Measurements from ENCODE around the gene CLK2.

The CLK2 gene

DNA sequence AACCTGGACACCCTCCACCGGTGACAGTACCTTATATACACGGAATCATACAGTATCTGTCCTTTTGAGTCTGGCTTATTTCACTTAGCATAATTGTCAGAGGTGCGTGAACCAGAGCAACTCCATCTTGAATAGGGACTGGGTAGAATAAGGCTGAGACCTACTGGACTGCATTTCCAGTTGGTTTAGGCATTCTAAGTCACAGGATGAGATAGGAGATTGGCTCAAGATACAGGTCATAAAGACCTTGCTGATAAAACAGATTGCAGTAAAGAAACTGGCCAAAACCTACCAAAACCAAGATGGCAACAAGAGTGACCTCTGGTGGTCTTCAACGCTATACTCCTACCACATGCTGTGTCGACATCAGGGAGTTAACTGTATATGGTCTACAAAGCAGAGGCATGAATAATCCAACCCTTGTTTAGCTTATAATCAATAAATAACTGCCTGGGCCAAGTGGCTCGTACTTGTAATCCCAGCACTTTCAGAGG is 34.0 kb upstream of the CLK2 start:
- no peak for DNase-seq (ENCODE audit: low spot score)
- in situ Hi-C loops (cut with MboI; ENCODE audit: low sequenced_read_pairs, unreplicated experiment) = no loop called here
- TF ChIP-seq, protein P1, sequence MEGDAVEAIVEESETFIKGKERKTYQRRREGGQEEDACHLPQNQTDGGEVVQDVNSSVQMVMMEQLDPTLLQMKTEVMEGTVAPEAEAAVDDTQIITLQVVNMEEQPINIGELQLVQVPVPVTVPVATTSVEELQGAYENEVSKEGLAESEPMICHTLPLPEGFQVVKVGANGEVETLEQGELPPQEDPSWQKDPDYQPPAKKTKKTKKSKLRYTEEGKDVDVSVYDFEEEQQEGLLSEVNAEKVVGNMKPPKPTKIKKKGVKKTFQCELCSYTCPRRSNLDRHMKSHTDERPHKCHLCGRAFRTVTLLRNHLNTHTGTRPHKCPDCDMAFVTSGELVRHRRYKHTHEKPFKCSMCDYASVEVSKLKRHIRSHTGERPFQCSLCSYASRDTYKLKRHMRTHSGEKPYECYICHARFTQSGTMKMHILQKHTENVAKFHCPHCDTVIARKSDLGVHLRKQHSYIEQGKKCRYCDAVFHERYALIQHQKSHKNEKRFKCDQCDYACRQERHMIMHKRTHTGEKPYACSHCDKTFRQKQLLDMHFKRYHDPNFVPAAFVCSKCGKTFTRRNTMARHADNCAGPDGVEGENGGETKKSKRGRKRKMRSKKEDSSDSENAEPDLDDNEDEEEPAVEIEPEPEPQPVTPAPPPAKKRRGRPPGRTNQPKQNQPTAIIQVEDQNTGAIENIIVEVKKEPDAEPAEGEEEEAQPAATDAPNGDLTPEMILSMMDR (IDR thresholded peaks at IDR 0.05; ENCODE audit: borderline replicate concordance, control extremely low read depth, extremely low read depth, insufficient read depth, missing control alignments) = no peak

DNA sequence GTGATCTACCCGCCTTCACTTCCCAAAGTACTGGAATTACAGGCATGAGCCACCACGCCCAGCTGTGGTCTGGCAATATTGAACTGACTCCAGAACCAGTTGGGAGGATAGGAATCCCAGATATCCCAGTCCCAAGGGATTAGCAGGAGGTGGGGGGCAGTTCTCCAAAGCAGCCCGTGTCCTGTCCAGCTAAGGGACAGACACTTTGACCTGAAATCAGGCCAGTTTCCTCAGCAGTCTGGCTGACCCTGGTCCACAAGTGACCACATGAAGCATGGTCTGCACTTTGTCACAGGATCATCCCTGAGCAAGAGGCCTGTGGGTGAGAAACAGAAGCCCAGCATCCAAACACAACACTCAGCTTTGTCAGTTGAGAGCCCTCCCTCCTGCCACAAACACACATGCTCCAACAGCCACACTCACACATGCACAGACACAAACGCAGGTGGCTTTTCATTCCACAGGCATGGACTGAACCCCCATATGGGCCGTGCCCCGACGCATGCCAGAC is 32.6 kb upstream of the CLK2 start:
- TF ChIP-seq, protein P1 (IDR thresholded peaks at IDR 0.05; ENCODE audit: borderline replicate concordance, control extremely low read depth, extremely low read depth, insufficient read depth, missing control alignments) = no peak
- in situ Hi-C loops (cut with MboI; ENCODE audit: low sequenced_read_pairs, unreplicated experiment) = no loop called here
- DNase-seq (ENCODE audit: low spot score) = no peak

DNA sequence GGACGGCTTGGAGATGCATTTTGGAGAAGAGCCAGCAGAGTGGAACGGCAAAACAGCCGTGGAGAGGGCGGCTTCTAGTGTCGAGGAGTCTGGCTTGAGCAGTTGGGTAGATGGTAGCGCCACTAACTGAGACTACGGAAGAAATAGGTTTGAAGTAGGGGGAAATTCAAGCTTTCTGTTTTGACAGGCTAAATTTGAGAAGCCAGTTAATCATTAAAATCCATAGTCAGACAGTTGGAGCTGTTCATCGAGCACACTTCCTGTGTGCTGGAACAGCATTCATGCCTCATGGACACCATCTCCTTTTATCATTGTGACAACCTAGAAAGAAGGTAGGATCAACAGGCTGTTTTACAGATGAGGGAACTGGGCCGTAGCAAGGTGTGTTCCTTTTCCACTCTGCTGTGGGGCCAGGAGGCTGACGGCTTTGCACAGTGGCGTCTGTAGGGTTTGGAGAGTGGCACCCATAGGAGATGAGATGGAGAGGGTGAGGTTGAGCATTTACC is 31.3 kb upstream of the CLK2 start:
- DNase-seq (ENCODE audit: low spot score) = no peak
- in situ Hi-C loops (cut with MboI; ENCODE audit: low sequenced_read_pairs, unreplicated experiment) = no loop called here
- TF ChIP-seq, protein P1 (IDR thresholded peaks at IDR 0.05; ENCODE audit: borderline replicate concordance, control extremely low read depth, extremely low read depth, insufficient read depth, missing control alignments) = no peak

DNA sequence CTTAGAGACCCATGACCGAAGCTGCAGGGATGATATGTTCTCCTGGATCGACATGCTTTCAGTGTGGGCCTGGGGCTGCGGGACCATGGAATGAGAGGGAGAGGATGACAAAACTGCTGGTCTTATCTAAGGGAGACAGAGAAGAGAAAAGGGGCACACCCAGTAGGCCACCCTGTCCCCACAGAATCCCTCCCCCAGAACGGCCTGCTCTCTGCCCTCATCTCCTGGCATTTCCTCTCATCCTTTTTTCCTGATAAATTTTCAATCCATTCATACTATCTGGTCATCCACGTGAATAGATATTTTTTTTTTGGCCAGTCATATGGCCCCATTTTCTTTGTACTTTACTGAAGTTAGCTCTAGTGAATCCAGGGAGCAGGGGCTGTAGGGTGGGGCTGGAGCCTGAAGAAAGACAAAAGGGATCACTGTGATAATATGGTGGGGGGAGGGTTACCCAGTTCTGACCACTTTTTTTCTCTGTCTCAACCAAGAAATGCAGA is 28.1 kb upstream of the CLK2 start, which contains the start of gene PKLR:
Gene PKLR, minus strand, starts transcription at position 97 of the 500 bp plus-strand sequence. Its CDS starts 43 bp downstream, at position 54.
- TF ChIP-seq, protein P1 (IDR thresholded peaks at IDR 0.05; ENCODE audit: borderline replicate concordance, control extremely low read depth, extremely low read depth, insufficient read depth, missing control alignments) = no peak
- in situ Hi-C loops (cut with MboI; ENCODE audit: low sequenced_read_pairs, unreplicated experiment) = no loop called here
- DNase-seq (ENCODE audit: low spot score) = no peak

DNA sequence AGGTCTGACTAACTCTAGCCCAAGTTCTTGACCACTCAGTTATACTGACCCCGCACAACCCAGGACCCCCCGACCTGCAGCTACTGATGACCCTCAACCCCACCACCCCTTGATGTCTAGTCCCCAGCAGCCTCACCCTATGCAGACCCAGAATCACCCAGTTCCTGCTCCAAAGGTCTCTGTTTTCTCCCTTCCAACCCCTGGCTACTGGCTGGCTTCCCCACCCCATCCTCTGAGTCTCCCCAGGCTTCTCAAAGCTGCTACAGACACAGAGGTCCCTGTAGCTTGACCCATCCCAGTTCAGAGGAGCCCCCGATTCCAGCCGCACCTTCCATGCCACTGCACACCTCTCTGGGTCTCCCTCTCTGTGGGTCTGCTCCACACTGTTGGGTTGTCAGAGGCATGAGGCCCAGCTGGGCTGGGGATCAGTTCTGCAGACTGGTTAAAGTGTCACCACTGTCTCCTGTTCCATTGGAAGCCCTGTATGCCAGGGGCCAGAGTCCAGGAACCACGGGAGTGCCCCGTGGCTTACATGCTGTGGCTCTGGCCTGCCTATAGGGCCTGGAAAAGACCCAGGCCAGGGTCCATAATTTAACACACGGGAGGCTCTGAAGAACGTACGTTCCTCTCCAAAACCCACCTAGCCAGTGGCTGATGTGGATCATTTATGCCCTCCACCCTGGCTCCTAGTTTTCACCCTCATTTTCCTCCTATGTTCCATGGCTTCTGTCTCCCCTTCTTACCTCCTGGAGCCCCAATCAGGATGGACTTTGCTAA is 27.4 kb upstream of the CLK2 start:
- no peak for DNase-seq (ENCODE audit: low spot score)
- TF ChIP-seq, protein P1 (IDR thresholded peaks at IDR 0.05; ENCODE audit: borderline replicate concordance, control extremely low read depth, extremely low read depth, insufficient read depth, missing control alignments) = no peak
- in situ Hi-C loops (cut with MboI; ENCODE audit: low sequenced_read_pairs, unreplicated experiment) = no loop called here

DNA sequence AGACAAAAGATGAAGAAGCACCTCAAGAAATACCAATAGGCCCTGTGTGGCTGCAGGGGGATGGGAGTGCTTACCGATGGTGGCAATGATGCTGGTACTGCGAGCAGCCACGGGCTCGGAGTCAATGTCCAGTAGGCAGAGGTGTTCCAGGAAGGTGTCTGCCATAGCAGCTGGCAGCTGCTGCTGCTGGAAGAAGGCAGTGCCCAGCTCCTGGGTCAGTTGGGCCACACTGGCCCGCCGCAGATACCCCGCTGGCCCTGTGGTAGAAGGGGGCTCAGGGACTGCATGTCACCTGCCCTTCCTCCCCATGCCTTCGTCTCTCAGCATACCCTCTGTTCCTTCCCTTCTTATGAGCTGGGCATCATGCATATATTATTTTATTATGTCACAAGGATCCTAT is 26.7 kb upstream of the CLK2 start:
- TF ChIP-seq, protein P1 (IDR thresholded peaks at IDR 0.05; ENCODE audit: borderline replicate concordance, control extremely low read depth, extremely low read depth, insufficient read depth, missing control alignments) = no peak
- in situ Hi-C loops (cut with MboI; ENCODE audit: low sequenced_read_pairs, unreplicated experiment) = no loop called here
- DNase-seq (ENCODE audit: low spot score) = no peak
